Measurements from ENCODE around the gene CTH.

GRCh38 chr1:70401974-70402373, 9.1 kb upstream of the CTH start:
- TF ChIP-seq CTCF (IDR thresholded peaks at IDR 0.05; ENCODE audit: low read depth, low read length) (no peak), POLR2A (IDR thresholded peaks at IDR 0.05; ENCODE audit: extremely low read depth, insufficient read length) (no peak), MYC (IDR thresholded peaks at IDR 0.05; ENCODE audit: low read depth, low read length) (no peak)
- TF ChIP-seq, protein P1, sequence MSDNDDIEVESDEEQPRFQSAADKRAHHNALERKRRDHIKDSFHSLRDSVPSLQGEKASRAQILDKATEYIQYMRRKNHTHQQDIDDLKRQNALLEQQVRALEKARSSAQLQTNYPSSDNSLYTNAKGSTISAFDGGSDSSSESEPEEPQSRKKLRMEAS (IDR thresholded peaks at IDR 0.05; ENCODE audit: low read depth, low read length) = no peak
